GM19043 (cell line): ENCODE measurements around the gene PRSS2.

Source experiments
- ATAC-seq: cut with Tn5 transposase; IDR thresholded peaks from one replicate; pipeline ENCODE4 v1.9.1; 2021; ENCODE audit warnings: low read depth; ENCODE audit not compliant: unreplicated experiment

The PRSS2 gene

GRCh38 chr7:142800088-142800487, 29.3 kb downstream of the PRSS2 start:
- no peak for ATAC-seq

GRCh38 chr7:142800699-142801260, 30.0 kb downstream of the PRSS2 start:
- ATAC-seq, result no peak

- no peak for ATAC-seq
These were observed 31.0 kb downstream of the PRSS2 start for GRCh38 chr7:142801601-142802295.

GRCh38 chr7:142802301-142802700, 31.5 kb downstream of the PRSS2 start:
- ATAC-seq, result no peak

- ATAC-seq, result no peak
These were observed 33.1 kb downstream of the PRSS2 start for GRCh38 chr7:142803901-142804300.

- no peak for ATAC-seq
These were observed 34.0 kb downstream of the PRSS2 start for GRCh38 chr7:142804728-142805207.

GRCh38 chr7:142805350-142806021, 34.7 kb downstream of the PRSS2 start:
- ATAC-seq, result no peak

- no peak for ATAC-seq
These were observed 35.2 kb downstream of the PRSS2 start for GRCh38 chr7:142806022-142806356.

GRCh38 chr7:142806957-142807356, 36.2 kb downstream of the PRSS2 start:
- ATAC-seq, result no peak

- no peak for ATAC-seq
These were observed 37.2 kb downstream of the PRSS2 start for GRCh38 chr7:142807855-142808460.

- ATAC-seq, result peak; percentile 12
These were observed 37.7 kb downstream of the PRSS2 start for GRCh38 chr7:142808461-142808801.

- ATAC-seq, result peak; percentile 78
These were observed 38.2 kb downstream of the PRSS2 start for GRCh38 chr7:142808802-142809583.

- ATAC-seq, result no peak
These were observed 38.9 kb downstream of the PRSS2 start for GRCh38 chr7:142809671-142810070.

GRCh38 chr7:142811154-142811737, 40.5 kb downstream of the PRSS2 start:
- no peak for ATAC-seq

- ATAC-seq, result no peak
These were observed 41.9 kb downstream of the PRSS2 start for GRCh38 chr7:142812437-142813215.

GRCh38 chr7:142813226-142813625, 42.5 kb downstream of the PRSS2 start:
- ATAC-seq, result no peak

- ATAC-seq, result no peak
These were observed 42.9 kb downstream of the PRSS2 start for GRCh38 chr7:142813699-142814098.

GRCh38 chr7:142814451-142814850, 43.7 kb downstream of the PRSS2 start:
- ATAC-seq, result no peak

GRCh38 chr7:142815134-142815533, 44.4 kb downstream of the PRSS2 start:
- ATAC-seq, result no peak

- ATAC-seq, result no peak
These were observed 46.7 kb downstream of the PRSS2 start for GRCh38 chr7:142817506-142817905.
